Smooth muscle cell (in vitro differentiated cells): ENCODE measurements around the gene PRPF31. TPM values are rescaled to one million over a fixed set of nuclear protein-coding genes. Genes with fewer than 3 reads are reported as not detected.

Source experiments
- DNase-seq: peaks from one replicate; lab custom pipeline; 2025; ENCODE audit not compliant: unreplicated experiment; lab: John Stamatoyannopoulos, UW
- H2AFZ ChIP-seq: fragments of 200-600 bp; sonication (generic); 2 replicates; pipeline ENCODE4 v1.6.0; 2016; ENCODE audit warnings: antibody characterized with exemption, low read depth, mild to moderate bottlenecking
- H3F3A ChIP-seq: fragments of 200-600 bp; sonication (generic); 2 replicates; pipeline ENCODE4 v1.6.0; 2017; ENCODE audit warnings: antibody characterized with exemption, low read depth
- H3K27ac ChIP-seq: fragments of 200-600 bp; sonication (generic); 2 replicates; pipeline ENCODE4 v1.5.1; 2016; ENCODE audit warnings: low read depth, mild to moderate bottlenecking
- H3K27me3 ChIP-seq: fragments of 200-600 bp; sonication (generic); 2 replicates; pipeline ENCODE4 v1.6.1; 2016; ENCODE audit warnings: low read depth, mild to moderate bottlenecking
- H3K36me3 ChIP-seq: fragments of 200-600 bp; sonication (generic); 2 replicates; pipeline ENCODE4 v1.5.1; 2016; ENCODE audit warnings: low read depth
- H3K4me1 ChIP-seq: fragments of 200-600 bp; sonication (generic); 2 replicates; pipeline ENCODE4 v1.5.1; 2016; ENCODE audit warnings: low read depth
- H3K4me2 ChIP-seq: fragments of 200-600 bp; sonication (generic); 2 replicates; pipeline ENCODE4 v1.6.0; 2016; ENCODE audit warnings: mild to moderate bottlenecking
- H3K4me3 ChIP-seq: fragments of 200-600 bp; sonication (generic); 2 replicates; pipeline ENCODE4 v1.5.1; 2016; ENCODE audit warnings: mild to moderate bottlenecking
- H3K79me2 ChIP-seq: fragments of 200-600 bp; sonication (generic); 2 replicates; pipeline ENCODE4 v1.6.0; 2016; ENCODE audit warnings: low read depth, mild to moderate bottlenecking
- H3K9ac ChIP-seq: fragments of 200-600 bp; sonication (generic); 2 replicates; pipeline ENCODE4 v1.6.0; 2016; ENCODE audit warnings: low read depth
- H3K9me3 ChIP-seq: fragments of 200-600 bp; sonication (generic); replicated peaks from 2 replicates; pipeline ENCODE4 v1.5.1; 2016; ENCODE audit warnings: low read depth
- H4K20me1 ChIP-seq: fragments of 200-600 bp; sonication (generic); 2 replicates; pipeline ENCODE4 v1.6.0; 2016; ENCODE audit warnings: low read depth
- CTCF ChIP-seq: fragments of 200-600 bp; sonication (generic); IDR thresholded peaks from 2 replicates; pipeline ENCODE4 v1.5.1; 2017; ENCODE audit warnings: borderline replicate concordance, mild to moderate bottlenecking, antibody characterized with exemption; ENCODE audit not compliant: insufficient read depth, poor library complexity, severe bottlenecking
- WGBS: methylation state at CpG from one replicate; pipeline ENCODE4 v1.1.7; 2016; ENCODE audit warnings: low lambda C conversion rate; 5-methylcytosine and 5-hydroxymethylcytosine counted together
- polyA plus RNA-seq: library from polyadenylated mRNA; unstranded; fragments of >200 nt; fragmentation: Nextera tagmentation; extraction: Ambion mirVana; gene quantifications from 2 replicates; pipeline ENCODE4 v1.2.1, GENCODE V29; 2016
- total RNA-seq: library from RNA; depleted of rRNA; stranded (reverse); fragments of >200 nt; gene quantifications from 2 replicates; pipeline ENCODE4 v1.2.3, GENCODE V29; 2014

The PRPF31 gene
- total and polyA plus RNA-seq, 2 experiments from 2014 or later: 42.8 to 81.2 TPM

GRCh38 chr19:54178581-54179261 is 63.2 kb downstream of the PRPF31 start:
- Histone ChIP-seq H4K20me1 (no peaks in the 10 kb centered on the region), H3K4me3 (no peak overlapping the region), H3K27me3 (no peaks in the 10 kb centered on the region), H2AFZ (no peak overlapping the region), H3K27ac (no peak overlapping the region), H3K4me2 (no peak overlapping the region), H3K9ac (no peak overlapping the region), H3F3A (no peaks in the 10 kb centered on the region), H3K4me1 (no peaks in the 10 kb centered on the region), H3K79me2 (no peaks in the 10 kb centered on the region), H3K9me3 (no peaks in the 10 kb centered on the region), H3K36me3 (no peaks in the 10 kb centered on the region)
- TF ChIP-seq CTCF: no peak
- 90% methylated on average over 23 of the region's 23 CpGs for WGBS
- DNase-seq: no peak

GRCh38 chr19:54179262-54179852 is 63.8 kb downstream of the PRPF31 start:
- Histone ChIP-seq H3K9me3 (no peaks in the 10 kb centered on the region), H3K27ac (no peak overlapping the region), H3K4me1 (no peaks in the 10 kb centered on the region), H3K79me2 (no peaks in the 10 kb centered on the region), H2AFZ (no peak overlapping the region), H3F3A (no peaks in the 10 kb centered on the region), H4K20me1 (no peaks in the 10 kb centered on the region), H3K9ac (no peak overlapping the region), H3K4me3 (no peak overlapping the region), H3K4me2 (no peak overlapping the region), H3K27me3 (no peaks in the 10 kb centered on the region), H3K36me3 (no peaks in the 10 kb centered on the region)
- DNase-seq: no peak
- 97% methylated on average over 10 of the region's 10 CpGs for WGBS
- no peak for TF ChIP-seq CTCF

GRCh38 chr19:54179921-54180461 is 64.4 kb downstream of the PRPF31 start:
- WGBS: 73% methylated on average over 10 of the region's 10 CpGs
- H3K9ac ChIP-seq: no peak overlapping the region
- no peak overlapping the region for H2AFZ ChIP-seq
- H3K4me3 ChIP-seq: no peak overlapping the region
- no peaks in the 10 kb centered on the region for H3K27me3 ChIP-seq
- TF ChIP-seq CTCF: no peak
- H3K9me3 ChIP-seq: no peaks in the 10 kb centered on the region
- H3K36me3 ChIP-seq: no peaks in the 10 kb centered on the region
- no peak overlapping the region for H3K4me2 ChIP-seq
- no peak for DNase-seq
- H3K4me1 ChIP-seq: no peaks in the 10 kb centered on the region
- no peaks in the 10 kb centered on the region for H4K20me1 ChIP-seq
- no peaks in the 10 kb centered on the region for H3F3A ChIP-seq
- no peaks in the 10 kb centered on the region for H3K79me2 ChIP-seq
- H3K27ac ChIP-seq: no peak overlapping the region
